AG10803 (cell line): ENCODE measurements around the gene RCE1.

Experiments
- DNase-seq: peaks from one replicate; pipeline ENCODE4 v3.0.0; 2010; ENCODE audit warnings: low read depth
- H3K4me3 ChIP-seq: 2 replicates; pipeline ENCODE4 v1.5.1; 2011; ENCODE audit warnings: mild to moderate bottlenecking, low read length, control low read depth
- CTCF ChIP-seq: conservative IDR thresholded peaks from 2 replicates; pipeline ENCODE4 v1.5.1; 2011; ENCODE audit warnings: mild to moderate bottlenecking, low read length, control low read depth, inconsistent platforms

The RCE1 gene

GRCh38 chr11:66845143-66845875 is 2.1 kb downstream of the RCE1 start:
- TF ChIP-seq CTCF = no peak
- no peak overlapping the region for H3K4me3 ChIP-seq
- no peak for DNase-seq

GRCh38 chr11:66845876-66846212 is 2.6 kb downstream of the RCE1 start:
- no peak for DNase-seq
- no peak overlapping the region for H3K4me3 ChIP-seq
- no peak for TF ChIP-seq CTCF

- H3K4me3 ChIP-seq = no peak overlapping the region
- DNase-seq = no peak
- no peak for TF ChIP-seq CTCF
Measured at GRCh38 chr11:66846671-66847091, 3.4 kb downstream of the RCE1 start.

GRCh38 chr11:66847461-66848232 is 4.4 kb downstream of the RCE1 start:
- no peak overlapping the region for H3K4me3 ChIP-seq
- no peak for TF ChIP-seq CTCF
- DNase-seq = no peak

- no peak for DNase-seq
Measured at GRCh38 chr11:66848671-66849500, 5.6 kb downstream of the RCE1 start.

GRCh38 chr11:66849501-66850234 is 6.4 kb downstream of the RCE1 start:
- no peak for TF ChIP-seq CTCF
- no peak for DNase-seq
- H3K4me3 ChIP-seq = no peak overlapping the region

More at GRCh38 chr11:66848671-66849500, 5.6 kb downstream of the RCE1 start:
- no peak for TF ChIP-seq CTCF
- no peak overlapping the region for H3K4me3 ChIP-seq
